Mesendoderm (in vitro differentiated cells): Measurements from ENCODE around the gene KCNJ5.

Experiments
- DNase-seq: peaks from one replicate; pipeline ENCODE4 v3.0.0; 2013
- H2AK5ac ChIP-seq: 2 replicates; pipeline ENCODE4 v1.6.1; 2013; ENCODE audit warnings: low read length, inconsistent platforms
- H2BK120ac ChIP-seq: 2 replicates; pipeline ENCODE4 v1.6.1; 2013; ENCODE audit warnings: low read depth, mild to moderate bottlenecking, low read length, moderate library complexity, mixed read lengths
- H2BK15ac ChIP-seq: replicated peaks from 2 replicates; pipeline ENCODE4 v1.6.1; 2013; ENCODE audit warnings: low read depth, mild to moderate bottlenecking, moderate library complexity
- H2BK5ac ChIP-seq: 2 replicates; pipeline ENCODE4 v1.6.1; 2013; ENCODE audit warnings: low read length, inconsistent platforms
- H3K18ac ChIP-seq: 2 replicates; pipeline ENCODE4 v1.6.1; 2013; ENCODE audit warnings: mild to moderate bottlenecking, low read length, mixed read lengths
- H3K23ac ChIP-seq: one replicate; pipeline ENCODE4 v1.6.1; 2013; ENCODE audit warnings: low read length
- H3K27ac ChIP-seq: 2 replicates; pipeline ENCODE4 v1.5.1; 2013; ENCODE audit warnings: low read depth, mild to moderate bottlenecking, inconsistent platforms, low read length, moderate library complexity
- H3K27me3 ChIP-seq: 2 replicates; pipeline ENCODE4 v1.6.1; 2013; ENCODE audit warnings: low read length, control low read depth, mild to moderate bottlenecking, inconsistent platforms; ENCODE audit not compliant: insufficient read depth, poor library complexity
- H3K36me3 ChIP-seq: 2 replicates; pipeline ENCODE4 v1.6.1; 2013; ENCODE audit warnings: low read length, inconsistent platforms; ENCODE audit not compliant: control insufficient read depth, insufficient read depth
- H3K4ac ChIP-seq: one replicate; pipeline ENCODE4 v1.6.1; 2013; ENCODE audit warnings: low read depth, mild to moderate bottlenecking, low read length, moderate library complexity
- H3K4me1 ChIP-seq: 2 replicates; pipeline ENCODE4 v1.6.1; 2013; ENCODE audit warnings: low read depth, low read length, inconsistent platforms; ENCODE audit not compliant: control insufficient read depth
- H3K4me2 ChIP-seq: 2 replicates; pipeline ENCODE4 v1.6.1; 2013; ENCODE audit warnings: low read length
- H3K4me3 ChIP-seq: 2 replicates; pipeline ENCODE4 v1.5.1; 2013; ENCODE audit warnings: mild to moderate bottlenecking, low read length
- H3K56ac ChIP-seq: one replicate; pipeline ENCODE4 v1.6.1; 2013; ENCODE audit warnings: low read length
- H3K79me1 ChIP-seq: 2 replicates; pipeline ENCODE4 v1.6.1; 2013; ENCODE audit warnings: low read length, inconsistent platforms
- H3K79me2 ChIP-seq: 2 replicates; pipeline ENCODE4 v1.6.1; 2013; ENCODE audit warnings: mild to moderate bottlenecking, low read length; ENCODE audit not compliant: control insufficient read depth, insufficient read depth
- H3K9ac ChIP-seq: 2 replicates; pipeline ENCODE4 v1.6.1; 2013; ENCODE audit warnings: low read length, inconsistent platforms
- H4K5ac ChIP-seq: one replicate; pipeline ENCODE4 v1.6.1; 2013; ENCODE audit warnings: low read length
- H4K8ac ChIP-seq: one replicate; pipeline ENCODE4 v1.6.1; 2013; ENCODE audit warnings: low read depth, mild to moderate bottlenecking, control low read depth, low read length, moderate library complexity
- WGBS: extraction: QIAGEN DNeasy Blood & Tissue Kit; methylation state at CpG from one replicate; pipeline ENCODE4 v1.1.7; 2013; ENCODE audit warnings: low lambda C conversion rate, missing lambda C conversion rate; ENCODE audit not compliant: insufficient coverage; ENCODE audit errors: extremely low coverage; 5-methylcytosine and 5-hydroxymethylcytosine counted together

Gene KCNJ5

DNA sequence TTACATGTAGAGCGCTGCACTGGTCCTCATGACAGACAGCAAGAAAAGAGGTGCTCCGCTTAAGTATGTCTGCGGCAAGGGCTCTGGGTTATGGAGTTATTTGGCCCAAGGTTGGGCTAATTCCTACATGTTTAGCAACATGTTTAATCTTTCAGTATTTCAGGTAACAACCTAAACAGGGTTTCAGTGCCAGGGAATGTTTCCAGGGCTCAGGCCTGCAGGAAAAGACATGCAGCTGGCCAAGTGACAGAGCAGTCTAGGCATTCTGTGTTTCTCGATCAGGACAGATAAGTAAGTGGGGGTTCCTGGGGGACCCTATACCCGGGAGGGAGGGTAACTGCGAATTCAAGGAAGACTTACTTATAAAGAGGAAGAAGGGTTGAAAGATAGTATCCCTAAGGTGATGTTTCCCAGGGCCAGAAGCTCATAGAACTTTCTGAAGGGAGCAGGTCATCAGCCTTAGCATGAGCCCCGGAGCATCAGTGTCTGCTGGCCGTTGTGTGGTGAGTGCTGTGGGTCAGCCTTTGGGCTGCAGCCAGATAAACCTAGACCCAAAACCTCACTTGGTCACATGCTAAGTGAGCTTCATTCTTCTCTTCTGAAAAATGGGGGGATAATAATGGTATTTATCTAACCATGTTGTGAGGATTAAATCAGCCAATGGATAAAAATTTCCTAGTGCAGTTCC is 18.4 kb downstream of the KCNJ5 start:
- no peak overlapping the region for H3K56ac ChIP-seq
- no peak overlapping the region for H3K9ac ChIP-seq
- no peak overlapping the region for H3K18ac ChIP-seq
- H2BK5ac ChIP-seq = no peak overlapping the region
- H4K8ac ChIP-seq = no peak overlapping the region
- H2BK120ac ChIP-seq = no peak overlapping the region
- peaks cover under 1% of the 10 kb centered on the region for H3K4me1 ChIP-seq
- H3K27ac ChIP-seq = no peak overlapping the region
- no peak overlapping the region for H2BK15ac ChIP-seq
- no peak overlapping the region for H3K4ac ChIP-seq
- peaks cover 7% of the 10 kb centered on the region for H3K27me3 ChIP-seq
- no peak overlapping the region for H4K5ac ChIP-seq
- no peak for DNase-seq
- H3K79me2 ChIP-seq = no peaks in the 10 kb centered on the region
- H3K4me3 ChIP-seq = no peak overlapping the region
- H3K36me3 ChIP-seq = no peaks in the 10 kb centered on the region
- H2AK5ac ChIP-seq = no peak overlapping the region
- H3K4me2 ChIP-seq = no peak overlapping the region
- H3K23ac ChIP-seq = no peak overlapping the region
- H3K79me1 ChIP-seq = no peaks in the 10 kb centered on the region
- WGBS = no CpG with 5 or more reads among the region's 8 CpGs

DNA sequence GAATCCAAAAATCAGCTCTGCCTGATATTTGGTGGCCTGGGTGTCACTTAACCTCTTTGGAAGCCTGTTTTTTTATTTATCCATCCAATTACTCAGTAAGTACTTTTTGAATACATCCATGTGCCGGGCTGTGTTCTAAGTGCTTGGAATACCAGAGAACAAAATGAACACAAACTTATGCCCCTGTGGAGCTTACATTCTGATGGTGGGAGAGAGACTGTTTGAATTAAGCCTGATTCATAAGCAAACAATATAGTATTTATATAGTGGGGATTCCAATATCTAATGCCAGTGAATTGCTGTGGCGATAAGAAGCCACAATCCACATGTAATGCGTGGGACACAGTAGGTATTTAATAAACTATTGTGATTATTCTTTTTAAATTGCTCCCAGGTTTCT is 19.4 kb downstream of the KCNJ5 start:
- no peak overlapping the region for H3K4me2 ChIP-seq
- H2BK120ac ChIP-seq = no peak overlapping the region
- no peak overlapping the region for H4K8ac ChIP-seq
- H3K79me1 ChIP-seq = no peaks in the 10 kb centered on the region
- H3K27ac ChIP-seq = no peak overlapping the region
- no peaks in the 10 kb centered on the region for H3K4me1 ChIP-seq
- H4K5ac ChIP-seq = no peak overlapping the region
- H3K9ac ChIP-seq = no peak overlapping the region
- no peak overlapping the region for H2AK5ac ChIP-seq
- no peak overlapping the region for H3K56ac ChIP-seq
- H3K27me3 ChIP-seq = peaks cover 6% of the 10 kb centered on the region
- H3K23ac ChIP-seq = no peak overlapping the region
- no CpG with 5 or more reads among the region's 3 CpGs for WGBS
- no peaks in the 10 kb centered on the region for H3K36me3 ChIP-seq
- H2BK15ac ChIP-seq = no peak overlapping the region
- DNase-seq = no peak
- H3K4ac ChIP-seq = no peak overlapping the region
- no peak overlapping the region for H3K18ac ChIP-seq
- no peak overlapping the region for H2BK5ac ChIP-seq
- no peaks in the 10 kb centered on the region for H3K79me2 ChIP-seq
- H3K4me3 ChIP-seq = no peak overlapping the region

DNA sequence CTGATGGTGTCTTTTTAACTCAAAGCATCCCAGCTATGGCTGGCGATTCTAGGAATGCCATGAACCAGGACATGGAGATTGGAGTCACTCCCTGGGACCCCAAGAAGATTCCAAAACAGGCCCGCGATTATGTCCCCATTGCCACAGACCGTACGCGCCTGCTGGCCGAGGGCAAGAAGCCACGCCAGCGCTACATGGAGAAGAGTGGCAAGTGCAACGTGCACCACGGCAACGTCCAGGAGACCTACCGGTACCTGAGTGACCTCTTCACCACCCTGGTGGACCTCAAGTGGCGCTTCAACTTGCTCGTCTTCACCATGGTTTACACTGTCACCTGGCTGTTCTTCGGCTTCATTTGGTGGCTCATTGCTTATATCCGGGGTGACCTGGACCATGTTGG is 20.1 kb downstream of the KCNJ5 start:
- Histone ChIP-seq H3K79me2 (no peaks in the 10 kb centered on the region), H3K4me3 (no peak overlapping the region), H2BK5ac (no peak overlapping the region), H4K8ac (no peak overlapping the region), H3K18ac (no peak overlapping the region), H4K5ac (no peak overlapping the region), H3K36me3 (no peaks in the 10 kb centered on the region), H3K4me1 (no peaks in the 10 kb centered on the region), H3K27ac (no peak overlapping the region), H2BK120ac (no peak overlapping the region), H2BK15ac (no peak overlapping the region), H3K56ac (no peak overlapping the region), H3K4ac (no peak overlapping the region), H2AK5ac (no peak overlapping the region), H3K79me1 (no peaks in the 10 kb centered on the region), H3K4me2 (no peak overlapping the region), H3K9ac (no peak overlapping the region), H3K27me3 (peaks cover 4% of the 10 kb centered on the region), H3K23ac (no peak overlapping the region)
- DNase-seq = no peak
- no CpG with 5 or more reads among the region's 17 CpGs for WGBS

DNA sequence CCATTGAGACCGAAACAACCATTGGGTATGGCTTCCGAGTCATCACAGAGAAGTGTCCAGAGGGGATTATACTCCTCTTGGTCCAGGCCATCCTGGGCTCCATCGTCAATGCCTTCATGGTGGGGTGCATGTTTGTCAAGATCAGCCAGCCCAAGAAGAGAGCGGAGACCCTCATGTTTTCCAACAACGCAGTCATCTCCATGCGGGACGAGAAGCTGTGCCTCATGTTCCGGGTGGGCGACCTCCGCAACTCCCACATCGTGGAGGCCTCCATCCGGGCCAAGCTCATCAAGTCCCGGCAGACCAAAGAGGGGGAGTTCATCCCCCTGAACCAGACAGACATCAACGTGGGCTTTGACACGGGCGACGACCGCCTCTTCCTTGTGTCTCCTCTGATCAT is 20.5 kb downstream of the KCNJ5 start:
- Histone ChIP-seq H2BK120ac (no peak overlapping the region), H3K79me2 (no peaks in the 10 kb centered on the region), H2AK5ac (no peak overlapping the region), H4K8ac (no peak overlapping the region), H3K18ac (no peak overlapping the region), H3K4ac (no peak overlapping the region), H3K56ac (no peak overlapping the region), H3K27ac (no peak overlapping the region), H3K4me2 (no peak overlapping the region), H3K79me1 (no peaks in the 10 kb centered on the region), H3K4me3 (no peak overlapping the region), H3K4me1 (no peaks in the 10 kb centered on the region), H2BK5ac (no peak overlapping the region), H3K36me3 (no peaks in the 10 kb centered on the region), H3K9ac (no peak overlapping the region), H3K23ac (no peak overlapping the region), H2BK15ac (no peak overlapping the region), H3K27me3 (peaks cover 2% of the 10 kb centered on the region), H4K5ac (no peak overlapping the region)
- WGBS = no CpG with 5 or more reads among the region's 18 CpGs
- DNase-seq = no peak

DNA sequence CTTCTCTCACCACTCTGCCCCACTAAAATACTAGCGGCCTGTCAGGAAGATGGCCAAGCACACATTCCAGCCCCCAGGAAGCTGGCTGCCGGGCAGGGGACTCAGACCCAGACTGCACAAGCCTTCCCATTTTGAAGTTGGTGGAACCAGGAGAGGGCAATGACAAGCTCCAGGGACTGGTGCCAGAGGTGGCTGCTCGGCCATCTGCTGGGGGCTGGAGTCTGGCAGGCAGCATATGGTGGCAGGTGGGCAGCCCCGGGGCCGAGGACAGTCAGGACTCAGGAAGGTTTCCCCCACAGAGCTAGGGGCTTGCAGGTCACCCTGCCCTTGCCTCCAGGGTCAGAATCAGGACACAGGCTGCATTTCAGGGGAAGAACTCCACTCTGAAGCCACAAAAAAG is 22.6 kb downstream of the KCNJ5 start:
- Histone ChIP-seq H3K18ac (no peak overlapping the region), H3K56ac (no peak overlapping the region), H3K4ac (no peak overlapping the region), H3K79me1 (no peaks in the 10 kb centered on the region), H3K23ac (no peak overlapping the region), H3K79me2 (no peaks in the 10 kb centered on the region), H2AK5ac (no peak overlapping the region), H3K4me2 (no peak overlapping the region), H3K9ac (no peak overlapping the region), H4K8ac (no peak overlapping the region), H3K27ac (no peak overlapping the region), H4K5ac (no peak overlapping the region), H2BK120ac (no peak overlapping the region), H3K4me3 (no peak overlapping the region), H3K4me1 (no peaks in the 10 kb centered on the region), H3K36me3 (no peaks in the 10 kb centered on the region), H2BK5ac (no peak overlapping the region), H2BK15ac (no peak overlapping the region), H3K27me3 (no peaks in the 10 kb centered on the region)
- no CpG with 5 or more reads among the region's 5 CpGs for WGBS
- DNase-seq = no peak
